Activated T-cell treated with anti-CD3 and anti-CD28 coated beads, Interleukin-2, amount 50 U/mL, for 1 hour (primary cell): ENCODE results near the gene KIF17.
A peak's percentile ranks its signal among the peaks of the same experiment; 100 is the strongest.

Source experiments
- DNase-seq: peaks from one replicate; pipeline ENCODE4 v3.0.0-alpha.2; 2020

KIF17 gene

GRCh38 chr1:20717452-20718342 is at the start of gene KIF17:
Gene KIF17, minus strand, starts transcription at chr1:20718007. Its CDS starts 301 bp downstream, at chr1:20717706.
- peak; percentile 76 for DNase-seq

GRCh38 chr1:20767271-20767670 is 49.5 kb upstream of the KIF17 start:
- no peak for DNase-seq

GRCh38 chr1:20763417-20763816 is 45.6 kb upstream of the KIF17 start:
- DNase-seq, result no peak

- no peak for DNase-seq
Observed at GRCh38 chr1:20760322-20760721, 42.5 kb upstream of the KIF17 start.

GRCh38 chr1:20753589-20753988 is 35.8 kb upstream of the KIF17 start:
- no peak for DNase-seq

- DNase-seq, result no peak
Observed at GRCh38 chr1:20751462-20751990, 33.7 kb upstream of the KIF17 start.

- no peak for DNase-seq
Observed at GRCh38 chr1:20742671-20743070, 24.9 kb upstream of the KIF17 start.

GRCh38 chr1:20740781-20741180 is 23.0 kb upstream of the KIF17 start:
- DNase-seq, result no peak

- no peak for DNase-seq
Observed at GRCh38 chr1:20739225-20739624, 21.4 kb upstream of the KIF17 start.

DNA sequence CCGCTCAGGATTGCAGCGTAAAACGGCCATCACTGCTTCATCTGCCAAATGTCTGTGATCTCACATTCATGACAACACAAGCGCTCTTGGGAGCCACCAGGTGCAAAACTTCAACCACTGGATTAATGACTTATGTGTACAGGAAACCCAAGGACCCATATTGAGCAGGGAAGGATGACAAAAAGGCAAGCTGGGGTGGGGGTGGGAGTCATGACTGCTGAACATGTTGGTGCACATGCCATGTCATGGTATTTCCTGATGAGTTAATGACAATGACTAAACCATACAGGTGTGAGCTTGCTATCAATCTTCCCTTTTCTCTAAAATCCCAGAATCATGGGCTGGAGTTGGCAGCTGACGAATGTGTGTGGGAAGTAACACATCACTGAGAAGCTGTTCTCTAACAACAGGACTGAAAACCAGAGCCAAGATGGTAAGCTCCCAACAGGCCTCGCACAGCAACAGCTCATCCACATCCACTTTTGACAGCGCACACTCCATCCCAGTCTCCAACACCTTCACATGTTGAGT is 17.8 kb upstream of the KIF17 start:
- DNase-seq, result no peak

DNA sequence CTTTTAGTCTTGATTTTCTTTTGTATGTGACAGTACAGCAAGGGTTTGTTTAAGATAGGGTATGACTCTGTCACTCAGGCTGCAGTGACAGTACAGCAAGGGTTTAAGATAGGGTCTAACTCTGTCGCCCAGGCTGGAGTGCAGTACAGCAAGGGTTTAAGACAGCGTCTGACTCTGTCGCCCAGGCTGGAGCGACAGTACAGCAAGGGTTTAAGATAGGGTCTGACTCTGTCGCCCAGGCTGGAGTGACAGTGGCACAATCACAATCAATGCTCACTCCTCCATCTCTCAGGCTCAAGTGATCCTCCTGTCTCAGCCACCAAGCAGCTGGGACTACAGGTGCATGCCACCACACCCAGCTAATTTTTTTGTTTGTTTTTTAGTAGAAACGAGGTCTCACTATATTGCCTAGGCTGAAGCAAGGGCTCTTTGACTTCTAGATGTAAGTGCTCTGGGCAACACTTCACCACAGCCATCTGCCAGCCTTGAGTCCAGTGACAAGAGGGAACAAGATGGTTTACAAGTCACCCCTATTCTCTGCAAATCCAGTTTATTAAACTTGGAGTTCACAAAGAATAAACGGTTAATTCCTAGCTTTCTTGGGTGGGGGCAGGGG is 15.7 kb upstream of the KIF17 start:
- DNase-seq, result no peak

GRCh38 chr1:20732588-20733359 is 15.0 kb upstream of the KIF17 start, which contains the start of gene SH2D5:
Gene SH2D5, minus strand, starts transcription at chr1:20732703. Its CDS starts 4,659 bp downstream, at chr1:20728044.
- DNase-seq, result peak; percentile 64

DNA sequence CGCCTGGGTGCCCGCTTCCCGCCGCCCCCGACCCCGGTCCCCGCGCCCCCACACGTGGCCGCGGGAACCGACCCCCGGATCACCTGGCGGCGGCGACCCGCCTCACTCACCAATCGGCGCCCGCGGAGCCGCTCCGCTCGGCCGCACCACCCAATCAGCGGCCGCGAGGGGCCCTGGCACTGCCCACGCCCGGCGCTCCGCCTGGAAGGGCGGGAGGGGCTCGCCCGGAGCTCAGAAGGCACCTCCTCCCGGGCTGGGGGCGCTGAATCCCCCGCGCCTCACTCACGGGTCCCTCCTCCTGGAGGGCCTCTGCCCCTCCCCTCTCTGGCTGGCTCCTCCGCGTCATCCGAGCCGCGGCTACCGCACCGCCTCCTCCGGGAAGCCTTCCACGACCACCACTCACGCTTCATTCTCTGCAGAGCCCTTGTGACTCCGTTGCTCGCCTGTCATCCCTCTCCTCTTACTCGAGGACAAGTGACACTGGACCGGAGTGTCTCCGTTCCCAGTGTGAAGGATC is 14.3 kb upstream of the KIF17 start:
- peak; percentile 64 for DNase-seq

DNA sequence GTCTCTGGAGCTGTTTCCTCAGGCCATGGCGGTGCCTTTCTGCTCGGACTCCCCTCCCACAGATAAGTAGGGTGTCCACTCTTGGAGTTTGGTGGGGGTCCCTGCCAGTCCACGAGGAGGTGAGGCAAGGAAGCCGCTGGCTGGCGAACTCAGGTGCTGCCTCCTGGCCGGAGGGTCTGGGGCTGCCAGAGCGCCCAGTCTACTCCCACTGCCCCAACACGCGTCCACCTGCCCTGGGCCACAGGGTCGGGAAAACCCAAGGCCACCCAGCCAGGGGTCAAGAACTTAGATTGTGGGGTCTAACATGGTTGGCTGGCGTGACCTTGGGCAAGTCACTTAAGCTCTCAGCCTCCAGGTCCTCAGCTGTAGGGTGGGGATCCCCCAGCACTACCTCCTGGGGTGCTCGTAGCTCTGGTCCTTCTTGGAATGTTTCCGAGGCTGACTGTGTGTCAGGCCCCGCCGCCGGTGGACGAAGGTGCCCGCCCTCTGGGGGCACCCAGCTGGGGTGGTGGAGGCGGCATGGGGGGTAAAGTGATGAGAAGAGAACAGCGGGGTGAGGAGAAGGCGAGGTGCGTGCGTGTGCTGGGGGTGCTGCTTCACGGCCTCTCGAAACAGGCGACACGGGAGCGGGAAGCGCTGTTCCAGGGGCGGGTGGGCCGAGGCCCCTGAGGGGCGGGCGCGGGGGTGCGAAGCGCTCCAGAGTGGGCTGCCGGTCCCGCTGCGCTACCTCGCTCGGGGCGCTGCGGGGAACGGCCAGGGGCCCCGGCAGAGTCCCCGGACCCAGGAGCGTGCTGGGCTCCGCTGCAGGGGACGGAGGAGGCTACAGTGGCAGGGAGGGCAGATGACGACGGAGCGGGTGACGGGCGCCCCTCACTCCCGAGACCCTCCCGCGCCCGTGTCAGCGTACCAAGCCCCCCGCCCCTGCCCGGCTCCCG is 13.5 kb upstream of the KIF17 start:
- DNase-seq, result peak; percentile 42

- no peak for DNase-seq
Observed at GRCh38 chr1:20730690-20731056, 12.9 kb upstream of the KIF17 start.

DNA sequence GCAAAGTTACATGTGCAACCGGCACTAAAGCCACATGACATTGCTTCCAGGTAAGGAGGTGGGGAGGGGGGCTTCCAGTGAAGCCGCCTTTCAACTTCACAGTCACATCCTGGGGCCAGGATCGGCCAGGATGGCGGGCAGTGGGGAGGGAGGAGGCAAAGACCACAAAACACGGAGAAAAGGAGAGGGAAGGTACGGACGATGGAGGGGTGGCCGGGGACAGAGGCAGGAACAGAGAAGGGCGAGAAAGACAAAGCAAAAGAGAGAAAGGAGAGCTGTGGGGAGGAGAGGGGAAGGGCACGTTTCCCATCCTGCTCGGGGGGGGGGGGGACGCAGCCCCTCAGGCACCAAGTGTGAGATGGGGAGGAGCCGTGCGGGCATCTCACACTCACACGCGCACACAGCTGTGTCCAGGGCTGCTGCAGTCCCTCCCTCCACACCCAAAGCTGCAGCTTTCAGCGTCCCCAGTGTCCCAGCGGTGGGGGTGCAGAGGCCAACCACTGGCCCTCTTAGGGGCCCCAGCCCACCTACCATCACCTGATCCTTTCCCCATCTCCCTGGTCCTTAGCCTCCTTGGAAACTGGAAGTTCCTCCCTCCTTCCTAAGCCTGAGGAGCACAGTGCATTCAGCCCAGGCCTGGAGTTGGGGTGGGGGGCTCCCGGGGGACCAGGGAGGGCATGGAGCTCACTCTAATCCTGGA is 12.3 kb upstream of the KIF17 start:
- no peak for DNase-seq

DNA sequence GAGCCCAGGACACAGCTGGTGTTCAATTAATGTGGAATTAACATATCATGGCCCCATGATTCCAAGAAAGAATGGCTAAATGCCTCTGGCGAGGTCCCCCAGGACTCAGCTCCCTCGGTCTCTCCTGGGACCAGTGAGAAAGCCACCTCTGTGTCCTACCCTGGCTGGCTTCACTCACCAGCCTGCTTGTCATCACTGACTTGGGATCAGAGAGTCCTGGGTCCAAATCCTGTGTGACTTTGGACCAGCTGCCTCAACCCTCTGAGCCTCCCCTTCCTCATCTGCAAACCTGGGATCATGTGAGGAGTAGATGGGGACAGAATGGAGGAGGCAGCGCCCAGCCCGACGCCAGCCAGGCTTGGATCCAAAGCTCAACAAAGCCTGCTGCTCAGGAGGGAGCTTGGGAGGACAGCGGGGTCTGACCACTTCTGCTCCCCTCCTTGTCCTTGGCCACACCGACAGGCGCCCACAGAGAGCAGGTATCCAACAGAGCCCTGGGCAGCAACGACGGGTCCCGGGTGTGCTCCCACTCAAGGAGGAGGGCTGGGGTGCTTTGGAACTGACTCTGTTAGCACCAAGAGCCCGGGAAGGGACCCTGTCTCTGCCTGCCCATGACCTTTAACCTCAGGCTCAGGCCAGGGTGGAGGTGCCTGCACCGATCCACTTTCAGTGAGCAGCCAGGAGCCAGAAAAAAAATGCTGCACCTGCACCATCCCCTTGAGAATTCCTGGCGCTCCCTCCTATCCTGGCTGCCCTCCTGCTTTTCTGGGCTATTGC is 11.5 kb upstream of the KIF17 start:
- DNase-seq, result no peak

GRCh38 chr1:20728371-20729154 is 10.8 kb upstream of the KIF17 start:
- no peak for DNase-seq

GRCh38 chr1:20727746-20728316 is 10.0 kb upstream of the KIF17 start:
- DNase-seq, result no peak
